ENCODE data around the gene KCP.

KCP gene

GRCh38 chr7:128874140-128875031 is 36.1 kb downstream of the KCP start:
- TF ChIP-seq CTCF (IDR thresholded peaks at IDR 0.05) = no peak
- TF ChIP-seq ZFX (IDR thresholded peaks at IDR 0.05; ENCODE audit: borderline replicate concordance) = no peak
- peak overlapping the region; percentile 50; the same call in 1 of the 2 replicates for H3K27ac ChIP-seq

- H3K27ac ChIP-seq = no peak overlapping the region
- TF ChIP-seq ZFX (IDR thresholded peaks at IDR 0.05; ENCODE audit: borderline replicate concordance) (no peak), CTCF (IDR thresholded peaks at IDR 0.05) (no peak)
Measured at GRCh38 chr7:128873234-128873633, 37.3 kb downstream of the KCP start.

GRCh38 chr7:128872394-128872824 is 38.1 kb downstream of the KCP start:
- H3K27ac ChIP-seq = no peak overlapping the region
- TF ChIP-seq CTCF (IDR thresholded peaks at IDR 0.05) (peak; percentile 19; the same call in 1 of the 2 replicates), ZFX (IDR thresholded peaks at IDR 0.05; ENCODE audit: borderline replicate concordance) (no peak)

- no peak overlapping the region for H3K27ac ChIP-seq
- TF ChIP-seq ZFX (IDR thresholded peaks at IDR 0.05; ENCODE audit: borderline replicate concordance) (no peak), CTCF (IDR thresholded peaks at IDR 0.05) (no peak)
Measured at GRCh38 chr7:128871050-128871449, 39.5 kb downstream of the KCP start.

GRCh38 chr7:128869944-128870285 is 40.6 kb downstream of the KCP start:
- peak overlapping the region; percentile 46 for H3K27ac ChIP-seq
- TF ChIP-seq ZFX (IDR thresholded peaks at IDR 0.05; ENCODE audit: borderline replicate concordance) (no peak), CTCF (IDR thresholded peaks at IDR 0.05) (no peak)

- no peak for TF ChIP-seq ZFX (IDR thresholded peaks at IDR 0.05; ENCODE audit: borderline replicate concordance)
- TF ChIP-seq CTCF (IDR thresholded peaks at IDR 0.05) = peak; percentile 74
- peak overlapping the region; percentile 46 for H3K27ac ChIP-seq
Measured at GRCh38 chr7:128869138-128869943, 41.2 kb downstream of the KCP start.

Data from 22Rv1 (cell line).